GM19035 (cell line): ENCODE data around the gene METTL26.

Source experiments
- ATAC-seq: cut with Tn5 transposase; IDR thresholded peaks from one replicate; pipeline ENCODE4 v1.9.1; 2021; ENCODE audit not compliant: unreplicated experiment

METTL26 gene

GRCh38 chr16:586047-586644, 50.0 kb downstream of the METTL26 start:
- no peak for ATAC-seq

GRCh38 chr16:585351-585750, 50.8 kb downstream of the METTL26 start:
- no peak for ATAC-seq
